Measurements from ENCODE around the gene NFIX. TPM values are rescaled to one million over a fixed set of nuclear protein-coding genes. Genes with fewer than 3 reads are reported as not detected.

Gene NFIX
- total and polyA plus RNA-seq, 2 donors (not counting 1 experiment from before 2014, with no cell fraction given), result 0.69 to 5.6 TPM

DNA sequence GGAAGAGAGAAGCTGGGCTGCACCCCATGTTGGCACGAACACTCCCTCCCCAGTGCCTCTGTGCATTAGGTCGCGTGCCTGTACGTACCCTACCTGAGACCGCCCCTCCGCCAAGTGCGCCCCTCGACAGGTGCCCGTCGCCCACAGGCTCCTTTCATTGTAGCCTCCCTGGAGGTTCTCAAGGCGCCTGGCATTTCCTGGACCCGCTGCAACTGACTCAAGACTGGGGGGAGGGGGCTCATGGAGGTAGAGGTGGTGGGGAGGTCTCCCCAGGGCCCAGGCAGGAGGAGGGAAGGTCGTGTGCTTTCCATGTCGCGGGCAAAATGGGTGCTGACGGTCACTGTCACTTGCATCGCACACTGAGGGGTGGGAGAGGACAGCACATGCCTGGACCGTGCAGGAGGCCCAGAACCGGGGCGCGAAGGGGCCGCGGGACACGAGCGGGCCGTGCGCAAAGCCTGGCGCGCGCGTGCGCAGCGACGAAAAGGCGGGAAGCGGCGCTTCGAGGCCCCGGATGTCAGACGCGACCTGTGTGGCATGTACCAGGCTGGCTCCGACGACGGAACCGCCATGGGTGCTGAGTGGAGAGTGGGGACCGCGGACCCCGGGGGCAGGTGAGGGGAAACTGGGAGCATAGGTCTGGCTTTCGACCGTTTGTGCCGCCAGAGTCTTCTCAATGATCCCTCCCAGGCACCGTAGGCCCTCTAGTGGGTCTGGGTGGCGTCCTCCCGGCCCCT is 16.5 kb downstream of the NFIX start:
- CTCF ChIA-PET, result interaction anchor here (1.1 to 1.6 kb wide), 3 partner anchors 10 to 35 kb away, joined by 3 to 6 read pairs (median 3); no protein-coding TSS in a partner anchor
- H3K27me3 ChIP-seq (replicated peaks in 1 of 4; ENCODE audit: control extremely low read depth in 1 of 4, control insufficient read depth in 3 of 4, insufficient read depth in 4 of 4, low read length in 3 of 4), result peaks cover 0 to 72% (median 38%) of the 10 kb centered on the region in 4 experiments
- H3K36me3 ChIP-seq (replicated peaks in 1 of 2; ENCODE audit: control extremely low read depth in 1 of 2, control insufficient read depth in 1 of 2, extremely low read depth in 1 of 2, insufficient read depth in 2 of 2, low read length in 1 of 2), result no peaks in the 10 kb centered on the region
- H3K27ac Mint-ChIP-seq, result no peak overlapping the region
- H3K9me3 Mint-ChIP-seq (ENCODE audit: insufficient read depth), result no peaks in the 10 kb centered on the region
- peak overlapping the region; percentile 29 for H3K4me3 Mint-ChIP-seq
- WGBS (ENCODE audit: insufficient coverage), result 28% methylated on average over 53 of the region's 54 CpGs
- H3K27ac ChIP-seq (ENCODE audit: low read length in 2 of 2), result no peak overlapping the region
- peaks cover 35 to 49% of the 10 kb centered on the region in 2 donors for H3K4me1 ChIP-seq (ENCODE audit: control insufficient read depth in 2 of 2, insufficient read depth in 2 of 2, low read length in 2 of 2)
- H3K4me2 ChIP-seq (replicated peaks; ENCODE audit: low read depth, low read length, poor library complexity, severe bottlenecking), result peak overlapping the region; percentile 76
- H3K4me1 Mint-ChIP-seq, result peaks cover 37% of the 10 kb centered on the region
- intact Hi-C loops (cut with micrococcal nuclease), result no loop called here
- peaks cover 0 to 24% (median 0%) of the 10 kb centered on the region in 3 donors for H3K9me3 ChIP-seq (ENCODE audit: control extremely low read depth in 1 of 3, control insufficient read depth in 2 of 3, insufficient read depth in 1 of 3, low read length in 2 of 3)
- peak overlapping the region in 1 of 5 experiments; percentile 53 for H3K4me3 ChIP-seq (ENCODE audit: control extremely low read depth in 1 of 5, extremely low read depth in 1 of 5, insufficient read depth in 1 of 5, low read depth in 2 of 5, low read length in 4 of 5)
- H3K27me3 Mint-ChIP-seq, result peaks cover 59% of the 10 kb centered on the region
- H3K79me2 ChIP-seq (ENCODE audit: control insufficient read depth, insufficient read depth, low read length), result no peaks in the 10 kb centered on the region
- TF ChIP-seq EZH2 (IDR thresholded peaks at IDR 0.05; ENCODE audit: borderline replicate concordance, insufficient read depth, low read depth, low read length, poor library complexity, severe bottlenecking) (peak; percentile 61), CTCF (IDR thresholded peaks at IDR 0.05) (no peak)
- H4K20me1 ChIP-seq (ENCODE audit: control insufficient read depth, insufficient read depth, low read length, poor library complexity, severe bottlenecking), result no peaks in the 10 kb centered on the region
- H2AFZ ChIP-seq (ENCODE audit: insufficient read depth, low read depth, low read length, poor library complexity, severe bottlenecking), result no peak overlapping the region
- DNase-seq (peak; percentile 48), ATAC-seq (ENCODE audit: low read depth) (no peak)
- POLR2A ChIA-PET, result interaction anchor here (1.2 kb wide), 1 partner anchor 22 kb away, joined by 3 read pairs; no protein-coding TSS in a partner anchor
- no peak overlapping the region for H3K9ac ChIP-seq (ENCODE audit: low read length)

DNA sequence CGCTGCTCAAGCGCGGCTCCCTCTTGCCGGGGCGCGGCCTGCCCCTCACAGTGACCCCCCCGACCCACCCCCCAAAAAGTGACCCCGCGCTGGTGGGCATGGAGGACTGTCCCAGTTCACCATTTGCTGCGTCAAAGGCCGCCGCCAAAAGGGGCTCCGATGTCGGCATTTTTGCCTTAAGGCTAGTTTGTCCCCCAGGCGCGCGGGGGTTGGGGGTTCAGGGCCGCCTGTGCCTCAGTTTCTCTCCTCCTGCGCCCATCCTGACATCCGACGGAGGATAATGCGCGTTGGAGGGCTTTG is 17.1 kb downstream of the NFIX start:
- H3K9me3 Mint-ChIP-seq (ENCODE audit: insufficient read depth), result no peaks in the 10 kb centered on the region
- peaks cover 0 to 24% (median 0%) of the 10 kb centered on the region in 3 donors for H3K9me3 ChIP-seq (ENCODE audit: control extremely low read depth in 1 of 3, control insufficient read depth in 2 of 3, insufficient read depth in 1 of 3, low read length in 2 of 3)
- peak overlapping the region in 4 of 5 experiments; percentile 23 to 71 (median 55) for H3K4me3 ChIP-seq (ENCODE audit: control extremely low read depth in 1 of 5, extremely low read depth in 1 of 5, insufficient read depth in 1 of 5, low read depth in 2 of 5, low read length in 4 of 5)
- H3K4me3 Mint-ChIP-seq, result peak overlapping the region; percentile 92
- H3K4me1 Mint-ChIP-seq, result peaks cover 38% of the 10 kb centered on the region
- peak overlapping the region; percentile 60 for H3K9ac ChIP-seq (ENCODE audit: low read length)
- H3K79me2 ChIP-seq (ENCODE audit: control insufficient read depth, insufficient read depth, low read length), result no peaks in the 10 kb centered on the region
- POLR2A ChIA-PET, result no interaction called here
- no peak for ATAC-seq (ENCODE audit: low read depth)
- peaks cover 0 to 72% (median 38%) of the 10 kb centered on the region in 4 experiments for H3K27me3 ChIP-seq (replicated peaks in 1 of 4; ENCODE audit: control extremely low read depth in 1 of 4, control insufficient read depth in 3 of 4, insufficient read depth in 4 of 4, low read length in 3 of 4)
- 9% methylated on average over 17 of the region's 23 CpGs for WGBS (ENCODE audit: insufficient coverage)
- H3K27ac Mint-ChIP-seq, result peak overlapping the region; percentile 46
- H3K4me2 ChIP-seq (replicated peaks; ENCODE audit: low read depth, low read length, poor library complexity, severe bottlenecking), result peak overlapping the region; percentile 76
- H3K27ac ChIP-seq (ENCODE audit: low read length in 2 of 2), result no peak overlapping the region
- CTCF ChIA-PET, result interaction anchor here (1.1 kb wide), 1 partner anchor 10 kb away, joined by 3 read pairs; no protein-coding TSS in a partner anchor
- TF ChIP-seq EZH2 (IDR thresholded peaks at IDR 0.05; ENCODE audit: borderline replicate concordance, insufficient read depth, low read depth, low read length, poor library complexity, severe bottlenecking), result no peak
- no peak for TF ChIP-seq CTCF (IDR thresholded peaks at IDR 0.05)
- intact Hi-C loops (cut with micrococcal nuclease), result no loop called here
- peak overlapping the region; percentile 69 for H2AFZ ChIP-seq (ENCODE audit: insufficient read depth, low read depth, low read length, poor library complexity, severe bottlenecking)
- H3K27me3 Mint-ChIP-seq, result peaks cover 63% of the 10 kb centered on the region
- H4K20me1 ChIP-seq (ENCODE audit: control insufficient read depth, insufficient read depth, low read length, poor library complexity, severe bottlenecking), result no peaks in the 10 kb centered on the region
- DNase-seq, result no peak
- H3K4me1 ChIP-seq (ENCODE audit: control insufficient read depth in 2 of 2, insufficient read depth in 2 of 2, low read length in 2 of 2), result peaks cover 35 to 49% of the 10 kb centered on the region in 2 donors
- H3K36me3 ChIP-seq (replicated peaks in 1 of 2; ENCODE audit: control extremely low read depth in 1 of 2, control insufficient read depth in 1 of 2, extremely low read depth in 1 of 2, insufficient read depth in 2 of 2, low read length in 1 of 2), result no peaks in the 10 kb centered on the region
